Ishikawa (cell line): ENCODE measurements around the gene GRAMD4.

Source experiments
- CREB1 ChIP-seq: IDR thresholded peaks from 2 replicates; pipeline ENCODE4 v1.6.1; 2012; ENCODE audit warnings: low read depth
- EGR1 ChIP-seq: IDR thresholded peaks from 2 replicates; pipeline ENCODE4 v1.6.1; 2012
- RAD21 ChIP-seq: IDR thresholded peaks from 2 replicates; pipeline ENCODE4 v1.6.1; 2012; ENCODE audit warnings: low read depth

DNA sequence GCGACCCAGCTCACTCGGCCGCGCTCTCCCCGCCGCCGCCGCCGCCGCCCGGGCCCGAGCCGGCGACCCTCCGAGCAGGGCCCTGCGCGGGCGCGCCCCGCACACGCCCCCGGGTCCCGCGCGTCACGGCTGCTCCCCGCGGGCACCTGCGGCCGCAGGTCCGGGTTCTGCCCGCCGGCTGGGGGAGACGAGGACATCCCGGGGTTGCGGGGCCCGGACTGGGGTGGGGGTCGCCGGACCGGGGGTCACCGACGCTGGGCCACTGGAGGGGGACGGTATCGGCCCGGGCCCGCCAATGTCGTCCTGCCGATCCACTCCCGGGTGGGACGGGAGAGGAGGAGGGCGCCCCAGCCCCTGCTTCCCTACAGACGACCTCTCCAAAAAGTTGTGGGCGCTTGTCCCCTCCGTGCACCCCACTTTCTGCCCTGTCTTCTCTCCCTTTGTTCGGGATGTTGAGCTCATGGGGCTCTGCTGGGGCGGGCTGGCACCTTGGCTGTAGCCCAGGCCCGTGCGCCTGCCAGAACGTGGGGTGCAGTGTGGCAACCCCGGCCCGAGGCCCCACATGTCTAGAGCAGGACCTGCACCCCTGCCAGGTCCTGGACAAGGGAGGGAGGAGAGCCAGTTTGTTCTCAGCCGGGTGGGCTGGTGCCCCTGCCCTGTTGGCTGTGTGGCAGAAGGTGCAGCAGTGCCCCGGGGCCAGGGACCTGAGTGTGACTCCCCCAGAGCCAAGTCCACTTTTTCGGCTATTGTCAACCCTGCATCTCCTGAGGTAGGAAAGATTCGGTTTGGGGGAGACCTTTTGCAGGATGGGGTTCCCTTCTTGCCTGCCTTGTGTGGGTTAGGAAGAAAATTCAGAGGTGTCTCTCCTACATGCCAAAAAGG is 42.6 kb upstream of the GRAMD4 start:
- TF ChIP-seq RAD21 (no peak), CREB1 (no peak), EGR1 (no peak)
